GOT3 (cell line): ENCODE measurements around the gene STARD9.
"Not testable (repeated sequence)": the region's sequence is repeated elsewhere in the genome, so short reads cannot be mapped to it uniquely, and the experiment has no call there.

Experiments
- DNase-seq: peaks from one replicate; lab custom pipeline; 2025; ENCODE audit warnings: mixed read lengths; lab: John Stamatoyannopoulos, UW

Gene STARD9

GRCh38 chr15:42590619-42591237, 15.3 kb downstream of the STARD9 start:
- no peak for DNase-seq

- DNase-seq, result no peak
Observed at GRCh38 chr15:42591238-42591934, 16.0 kb downstream of the STARD9 start.

GRCh38 chr15:42592716-42593115, 17.3 kb downstream of the STARD9 start:
- DNase-seq, result no peak

GRCh38 chr15:42593143-42593542, 17.7 kb downstream of the STARD9 start:
- DNase-seq, result no peak

GRCh38 chr15:42594095-42594494, 18.7 kb downstream of the STARD9 start:
- no peak for DNase-seq

- DNase-seq, result no peak
Observed at GRCh38 chr15:42595626-42596240, 20.3 kb downstream of the STARD9 start.

GRCh38 chr15:42601316-42601715, 25.9 kb downstream of the STARD9 start:
- not testable (repeated sequence) for DNase-seq

- no peak for DNase-seq
Observed at GRCh38 chr15:42602501-42602900, 27.1 kb downstream of the STARD9 start.

GRCh38 chr15:42603978-42604377, 28.6 kb downstream of the STARD9 start:
- no peak for DNase-seq

GRCh38 chr15:42604894-42605744, 29.7 kb downstream of the STARD9 start:
- no peak for DNase-seq

GRCh38 chr15:42605796-42606195, 30.4 kb downstream of the STARD9 start:
- no peak for DNase-seq

GRCh38 chr15:42608110-42608531, 32.7 kb downstream of the STARD9 start:
- no peak for DNase-seq

GRCh38 chr15:42608752-42609488, 33.5 kb downstream of the STARD9 start:
- DNase-seq, result no peak

- no peak for DNase-seq
Observed at GRCh38 chr15:42611532-42611931, 36.1 kb downstream of the STARD9 start.

- DNase-seq, result no peak
Observed at GRCh38 chr15:42612367-42612912, 37.0 kb downstream of the STARD9 start.

GRCh38 chr15:42616107-42616506, 40.7 kb downstream of the STARD9 start:
- no peak for DNase-seq

- DNase-seq, result no peak
Observed at GRCh38 chr15:42619656-42620371, 44.4 kb downstream of the STARD9 start.

- DNase-seq, result no peak
Observed at GRCh38 chr15:42621386-42621785, 46.0 kb downstream of the STARD9 start.

- DNase-seq, result no peak
Observed at GRCh38 chr15:42621996-42622925, 46.9 kb downstream of the STARD9 start.

GRCh38 chr15:42623951-42624350, 48.5 kb downstream of the STARD9 start:
- no peak for DNase-seq
